ENCODE data around the gene DNAH12.
"Not testable (repeated sequence)": the region's sequence is repeated elsewhere in the genome, so short reads cannot be mapped to it uniquely, and the experiment has no call there.

The DNAH12 gene

DNA sequence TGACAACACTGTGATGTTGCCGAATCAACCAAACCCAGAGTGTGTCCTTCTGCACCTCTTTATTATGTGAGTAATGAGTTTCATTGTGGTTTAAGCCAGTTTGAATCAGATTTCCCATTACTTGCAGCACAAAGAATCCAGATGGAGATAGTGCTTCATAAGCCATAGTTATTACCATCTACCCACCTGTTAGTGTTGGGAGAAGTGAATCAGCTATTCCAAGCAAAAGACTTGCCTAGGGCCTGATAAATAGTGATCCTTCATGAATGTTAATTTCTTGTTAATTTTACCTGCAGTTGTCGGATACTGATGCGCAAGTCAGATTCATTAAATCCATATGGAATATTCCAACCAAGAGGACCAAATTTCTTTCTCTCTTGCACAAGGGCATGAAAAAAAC is 229.9 kb downstream of the DNAH12 start:
- DNase-seq (ENCODE audit: low read depth), result no peak

DNA sequence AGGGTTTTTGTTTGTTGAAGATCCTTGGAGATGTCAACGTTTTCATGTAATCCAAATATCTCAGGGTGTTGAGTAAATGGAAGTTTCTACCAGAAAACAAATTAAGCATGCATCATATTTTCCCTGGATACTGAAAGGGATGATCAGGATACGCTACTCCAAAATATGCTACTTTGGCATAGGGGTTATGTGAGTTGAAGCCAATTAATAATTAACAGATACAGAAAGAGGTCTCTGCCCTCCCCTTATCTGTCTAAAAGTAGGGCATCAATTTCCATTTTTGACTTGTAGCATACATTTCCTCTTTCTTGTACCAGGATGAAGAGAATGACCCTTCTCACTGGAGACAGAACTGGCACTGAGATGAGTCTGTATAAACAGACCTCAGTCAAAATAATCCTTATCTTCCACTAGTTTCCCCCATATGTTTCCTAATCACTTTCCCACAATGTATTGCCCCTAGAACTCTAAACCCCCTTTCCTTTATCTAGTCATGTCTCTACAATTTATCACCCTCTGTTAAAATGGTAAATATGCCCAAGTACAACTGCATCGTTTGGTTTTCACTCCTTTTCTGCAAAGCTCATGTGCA is 234.3 kb downstream of the DNAH12 start:
- no peak for DNase-seq (ENCODE audit: low read depth)

DNA sequence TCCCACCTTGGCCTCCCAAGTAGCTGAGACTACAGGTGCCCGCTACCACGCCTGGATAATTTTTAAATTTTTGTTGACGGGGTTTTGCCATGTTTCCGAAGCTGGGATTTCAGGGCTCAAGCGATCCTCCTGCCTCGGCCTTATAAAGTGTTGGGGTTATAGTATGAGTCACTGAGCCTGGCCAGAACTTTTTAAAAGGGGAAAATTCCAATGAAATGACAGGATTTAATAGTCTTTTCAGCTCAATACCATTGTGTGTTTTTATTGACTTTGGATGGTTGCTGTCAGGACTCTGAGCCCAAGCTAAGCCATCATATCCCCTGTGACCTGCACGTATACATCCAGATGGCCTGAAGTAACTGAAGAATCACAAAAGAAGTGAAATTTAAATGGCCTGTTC is 240.6 kb downstream of the DNAH12 start:
- not testable (repeated sequence) for DNase-seq (ENCODE audit: low read depth)

DNA sequence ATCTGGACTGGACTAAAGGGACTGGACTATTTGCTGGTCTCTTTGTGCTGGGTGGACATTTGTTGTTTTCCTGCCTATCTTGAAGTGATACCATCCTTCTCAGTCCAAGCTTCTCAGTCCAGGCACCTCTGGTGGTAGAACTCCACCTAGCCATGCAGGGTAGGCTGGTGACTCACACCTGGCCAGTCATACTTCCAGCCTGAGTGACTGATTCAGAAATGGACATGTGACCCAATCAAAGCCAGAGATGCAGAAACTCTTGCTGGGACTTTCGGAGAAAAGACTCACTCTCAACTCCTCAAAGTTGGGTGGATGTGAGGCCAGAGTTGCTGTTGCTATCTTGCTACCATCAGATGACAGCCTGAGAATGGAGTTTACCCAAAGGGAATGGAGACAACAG is 246.1 kb downstream of the DNAH12 start:
- DNase-seq (ENCODE audit: low read depth), result no peak

DNA sequence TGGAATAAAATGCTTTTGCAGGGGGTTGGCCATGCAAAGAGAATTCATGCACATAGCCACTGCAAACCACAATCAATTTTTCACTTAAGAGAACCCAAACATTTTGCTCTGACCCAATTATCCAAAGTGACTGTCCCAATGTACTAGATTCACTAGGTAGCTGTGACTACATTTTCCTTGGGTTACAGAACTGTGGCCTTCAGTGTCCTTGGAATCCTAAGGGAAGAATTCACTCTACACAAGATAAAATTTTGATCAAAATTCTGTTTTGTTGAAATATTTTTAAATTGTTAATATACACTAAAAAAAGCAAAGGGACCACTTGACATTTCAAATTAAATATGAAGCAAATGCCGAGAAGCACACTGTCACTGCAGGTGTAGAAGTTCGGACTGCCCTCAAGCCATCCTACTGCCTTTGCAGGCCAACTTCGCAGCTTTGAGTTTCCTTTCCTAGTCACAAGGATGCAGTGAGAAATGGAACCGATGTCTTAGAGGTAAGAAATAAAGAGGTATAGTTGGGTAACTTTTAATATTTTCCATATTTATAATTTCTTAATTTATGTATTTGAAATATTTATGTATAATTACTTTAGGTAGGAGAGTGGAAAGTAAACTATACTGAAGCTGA is 251.1 kb downstream of the DNAH12 start:
- DNase-seq (ENCODE audit: low read depth), result no peak

DNA sequence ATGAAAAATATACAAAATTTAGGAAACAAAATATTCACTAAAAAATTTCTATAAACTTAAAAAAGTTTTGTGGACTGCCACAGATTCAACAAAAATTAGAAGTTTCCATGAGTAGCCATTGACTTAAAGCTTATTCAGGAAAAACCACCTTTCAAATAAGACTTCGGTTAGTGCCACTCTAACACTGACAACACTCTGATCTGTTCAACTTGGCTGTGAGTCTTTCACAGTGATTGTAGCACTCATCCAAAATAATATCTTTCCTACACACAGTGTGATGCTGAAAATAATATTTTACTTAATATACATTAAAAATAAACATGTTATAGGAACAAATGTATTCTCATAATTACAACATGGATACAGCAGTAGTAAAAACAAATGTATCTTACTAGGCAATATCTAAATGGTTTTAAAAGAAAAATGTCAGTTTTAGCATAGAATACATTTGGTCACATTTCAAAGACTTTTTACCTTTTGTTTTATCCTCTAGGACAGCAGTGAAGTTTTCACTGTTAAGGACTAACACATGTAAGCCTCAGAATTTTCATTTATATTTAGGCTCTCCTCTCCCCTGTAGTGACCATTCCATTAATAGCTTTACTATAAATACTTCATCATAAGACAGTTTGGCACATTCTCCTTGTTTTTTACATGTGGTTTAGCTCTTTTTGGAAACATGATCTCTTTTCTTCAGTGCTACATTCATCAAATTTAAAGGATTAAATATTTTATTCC is 251.8 kb downstream of the DNAH12 start, which contains the start of gene ASB14:
Gene ASB14, minus strand, starts transcription at position 527 of the 738 bp plus-strand sequence. CDS start 652 bp downstream, outside the sequence.
- DNase-seq (ENCODE audit: low read depth), result no peak

DNA sequence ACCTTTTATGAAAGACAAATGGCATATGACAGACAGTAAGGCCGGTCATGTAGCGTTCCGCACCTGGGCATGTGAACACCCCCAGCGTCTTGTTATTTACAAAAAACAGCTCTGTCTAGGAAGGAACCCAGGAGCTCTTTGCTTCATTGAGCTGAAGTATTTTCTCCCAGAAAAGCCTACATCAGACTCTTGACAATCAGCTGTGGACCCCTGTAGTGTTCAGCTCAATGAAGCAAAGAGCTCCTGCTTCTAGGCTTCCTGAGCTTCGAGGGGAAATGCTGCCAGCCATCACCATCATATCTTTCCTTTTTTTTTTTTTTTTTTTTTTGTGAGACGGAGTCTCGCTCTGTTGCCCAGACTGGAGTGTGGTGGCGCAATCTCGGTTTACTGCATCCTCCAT is 255.7 kb downstream of the DNAH12 start:
- DNase-seq (ENCODE audit: low read depth), result no peak

DNA sequence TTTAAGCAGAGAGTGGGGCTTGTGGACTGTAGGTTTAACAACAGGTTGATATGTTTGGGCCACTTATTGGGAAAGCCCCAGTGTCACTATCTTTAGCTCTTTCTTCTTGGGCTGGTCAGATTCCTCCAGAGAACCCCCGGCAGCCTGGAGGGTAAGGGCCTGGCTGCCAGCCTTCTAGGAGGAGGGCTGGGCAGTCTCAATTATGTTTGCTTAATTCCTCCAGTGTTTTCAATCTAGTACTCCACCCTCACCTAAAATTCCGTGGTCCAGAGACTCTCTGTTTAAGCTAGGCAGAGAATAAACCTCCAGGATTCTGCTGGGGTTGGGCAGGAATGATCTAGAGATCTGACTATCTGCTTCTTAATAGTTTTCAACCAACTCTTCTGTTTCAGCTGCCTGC is 256.9 kb downstream of the DNAH12 start:
- DNase-seq (ENCODE audit: low read depth), result no peak

DNA sequence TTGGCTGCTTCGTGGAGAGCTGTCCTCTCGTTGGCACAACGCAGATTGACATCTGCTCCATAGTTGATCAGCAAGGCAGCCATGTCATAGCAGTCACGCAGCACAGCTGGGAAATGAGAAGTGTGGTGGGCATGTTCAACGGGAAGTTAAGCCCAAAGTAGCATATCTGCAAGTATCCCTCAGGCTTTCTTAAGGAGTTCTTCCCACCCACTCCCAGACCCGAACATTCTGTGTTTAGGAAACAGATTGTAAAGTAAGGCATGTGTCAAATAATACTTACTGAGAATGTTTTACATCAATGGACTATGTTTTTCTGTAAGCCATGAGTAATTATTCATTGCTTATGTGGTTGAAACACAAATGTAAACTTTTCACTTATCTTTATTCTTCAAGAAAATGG is 260.8 kb downstream of the DNAH12 start:
- DNase-seq (ENCODE audit: low read depth), result no peak

DNA sequence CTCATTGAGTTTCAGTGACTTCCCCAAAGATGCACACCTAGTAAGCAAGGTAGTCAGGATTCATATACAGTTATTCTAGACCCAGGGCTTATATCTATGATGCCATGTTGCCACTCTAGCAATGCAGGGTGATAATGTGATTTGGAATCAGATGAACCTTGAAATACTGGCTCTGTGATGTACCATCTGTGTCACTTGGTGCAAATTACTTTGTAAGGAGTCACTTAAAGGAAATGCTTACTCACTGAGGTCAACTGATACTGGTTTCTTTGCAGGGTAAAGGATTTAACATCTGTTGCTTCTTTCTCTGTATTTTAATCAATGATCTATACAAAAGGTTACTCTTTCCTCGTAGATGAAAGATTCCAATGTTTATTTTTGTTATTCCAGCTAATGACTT is 262.4 kb downstream of the DNAH12 start:
- no peak for DNase-seq (ENCODE audit: low read depth)

DNA sequence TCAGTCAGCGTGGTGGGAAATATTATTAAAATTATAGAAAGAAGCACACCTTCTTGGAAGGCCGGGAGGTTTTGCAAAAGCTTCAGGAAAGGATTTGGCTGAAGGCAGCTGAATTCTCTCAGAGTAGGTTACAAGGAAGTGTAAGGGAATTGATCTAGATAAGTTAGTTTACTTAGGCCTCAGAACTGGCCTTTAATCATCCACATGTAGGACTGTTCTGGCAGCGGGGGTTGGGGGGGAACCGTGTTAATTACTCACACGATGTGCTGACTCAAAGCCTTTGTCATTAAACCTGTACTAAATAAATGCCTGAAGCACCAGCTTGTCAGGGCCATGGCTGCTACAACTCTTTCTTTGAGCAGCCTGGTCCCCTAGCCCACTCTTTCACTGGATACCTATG is 264.5 kb downstream of the DNAH12 start:
- no peak for DNase-seq (ENCODE audit: low read depth)

DNA sequence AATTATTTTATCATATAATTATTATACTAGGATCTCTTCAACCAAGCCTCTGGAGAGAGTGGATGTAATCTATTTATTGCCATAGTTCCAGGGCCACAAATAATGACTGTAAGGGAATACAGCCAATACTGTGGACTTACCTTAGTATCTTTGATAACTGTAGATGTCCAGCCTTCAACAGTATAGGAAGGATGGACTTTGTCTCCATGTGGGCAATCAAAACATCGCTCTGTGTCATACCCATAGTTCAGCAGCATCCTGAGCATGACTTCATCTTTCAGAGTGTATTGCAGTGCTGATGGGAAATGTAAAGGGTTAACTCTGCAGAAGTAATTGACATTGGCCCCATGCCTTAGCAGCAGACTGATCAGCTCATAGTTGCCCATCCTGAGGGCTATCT is 265.9 kb downstream of the DNAH12 start:
- DNase-seq (ENCODE audit: low read depth), result no peak

DNA sequence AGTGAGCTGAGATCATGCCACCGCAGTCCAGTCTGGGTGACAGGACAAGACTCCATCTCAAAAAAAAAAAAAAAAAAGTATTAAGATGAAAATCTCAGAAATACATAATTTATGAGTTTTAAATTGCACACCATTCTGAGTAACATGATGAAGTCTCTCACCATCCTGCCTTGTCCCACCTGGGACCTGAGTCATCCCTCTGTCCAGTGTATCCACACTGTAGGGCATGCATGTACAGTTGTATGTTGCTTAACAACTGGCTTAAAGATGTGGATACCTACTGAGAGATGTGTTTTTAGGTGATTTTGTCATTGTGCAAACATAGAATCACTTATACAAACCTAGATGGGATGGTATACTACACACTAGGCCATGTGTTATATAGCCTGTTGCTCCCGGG is 268.8 kb downstream of the DNAH12 start:
- no peak for DNase-seq (ENCODE audit: low read depth)

DNA sequence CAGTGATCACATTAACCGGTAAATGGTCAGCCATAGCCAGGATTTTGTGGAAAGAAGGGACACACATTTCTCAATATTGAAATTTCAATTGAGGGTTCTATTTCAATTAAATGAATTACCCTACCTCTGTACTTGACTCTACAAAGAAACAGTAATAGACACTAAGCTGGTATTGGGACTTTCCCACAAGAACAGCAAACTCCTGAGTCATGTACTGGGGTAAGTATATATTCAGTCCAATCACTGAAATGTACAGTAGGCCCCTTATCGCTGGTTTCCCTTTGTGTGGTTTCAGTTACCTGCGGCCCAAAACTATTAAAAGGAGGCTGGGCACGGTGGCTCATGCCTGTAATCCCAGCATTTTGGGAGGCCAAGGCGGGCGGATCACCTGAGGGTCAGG is 269.3 kb downstream of the DNAH12 start:
- no peak for DNase-seq (ENCODE audit: low read depth)

DNA sequence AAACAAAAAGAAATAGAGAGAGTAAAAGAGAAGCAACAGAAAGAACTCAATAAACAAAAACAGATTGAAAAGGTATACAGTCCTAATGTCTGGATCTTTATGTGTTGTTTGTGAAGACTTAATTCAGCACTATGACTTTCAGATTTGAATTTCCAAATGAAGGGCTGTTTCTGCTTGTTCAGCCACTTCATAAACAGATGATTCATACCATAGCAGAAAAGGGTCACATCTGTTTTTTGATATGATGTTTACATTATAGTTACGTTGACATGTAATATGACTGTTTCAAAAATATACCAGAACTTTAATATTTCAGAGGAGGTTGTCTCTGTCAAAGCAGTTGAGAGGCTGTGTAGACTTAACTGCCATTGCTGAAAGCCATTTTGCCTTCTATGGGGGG is 275.7 kb downstream of the DNAH12 start:
- no peak for DNase-seq (ENCODE audit: low read depth)

DNA sequence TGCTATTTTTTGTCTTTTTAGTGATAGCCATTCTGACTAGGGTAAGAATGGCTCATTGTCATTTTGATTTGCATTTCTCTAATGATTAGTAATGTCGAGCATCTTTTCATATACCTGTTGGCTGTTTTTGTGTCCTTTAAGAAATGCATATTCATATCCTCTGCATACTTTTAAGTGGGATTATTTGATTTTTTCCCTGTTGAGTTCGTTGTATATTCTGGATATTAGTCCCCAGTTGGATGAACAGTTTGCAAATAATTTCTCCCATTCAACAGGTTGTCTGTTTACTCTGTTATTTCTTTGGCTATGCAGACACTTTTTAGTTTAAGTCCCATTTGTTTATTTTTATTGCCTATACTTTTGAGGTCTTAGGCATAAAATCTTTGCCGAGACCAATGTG is 282.2 kb downstream of the DNAH12 start:
- DNase-seq (ENCODE audit: low read depth), result no peak

DNA sequence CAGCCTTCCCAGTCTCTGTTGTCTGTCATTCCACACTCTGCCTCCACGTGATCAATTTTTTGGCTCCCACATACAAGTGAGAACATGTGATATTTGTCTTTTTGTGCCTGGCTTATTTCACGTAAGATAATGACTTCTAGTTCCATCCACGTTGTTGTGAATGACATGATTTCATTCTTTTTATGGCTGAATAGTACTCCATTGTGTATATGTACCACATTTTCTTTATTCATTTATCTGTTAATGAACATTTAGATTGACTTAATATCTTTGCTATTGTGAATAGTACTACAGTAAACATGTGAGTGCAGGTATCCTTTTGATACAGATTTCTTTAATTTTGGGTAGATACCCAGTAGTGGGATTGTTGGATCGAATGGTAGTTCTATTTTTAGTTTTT is 283.0 kb downstream of the DNAH12 start:
- no peak for DNase-seq (ENCODE audit: low read depth)

DNA sequence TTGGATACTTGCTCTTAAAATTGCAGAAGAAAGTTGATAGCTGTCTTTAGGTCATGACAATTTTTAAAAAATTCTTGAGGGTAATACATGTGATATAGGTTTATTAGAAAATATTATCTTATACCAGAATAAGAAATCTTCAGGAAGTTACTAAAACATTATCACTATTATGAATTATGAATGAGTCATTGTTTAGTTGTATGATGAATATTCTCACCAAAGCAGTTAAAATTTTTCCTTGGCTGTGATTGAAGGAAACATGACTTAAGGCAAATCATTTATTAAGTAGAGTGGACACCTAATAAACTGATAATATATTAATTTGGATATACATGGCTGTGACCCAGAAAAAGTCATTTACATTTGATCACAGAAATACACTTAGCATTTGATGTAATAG is 286.5 kb downstream of the DNAH12 start:
- DNase-seq (ENCODE audit: low read depth), result no peak

DNA sequence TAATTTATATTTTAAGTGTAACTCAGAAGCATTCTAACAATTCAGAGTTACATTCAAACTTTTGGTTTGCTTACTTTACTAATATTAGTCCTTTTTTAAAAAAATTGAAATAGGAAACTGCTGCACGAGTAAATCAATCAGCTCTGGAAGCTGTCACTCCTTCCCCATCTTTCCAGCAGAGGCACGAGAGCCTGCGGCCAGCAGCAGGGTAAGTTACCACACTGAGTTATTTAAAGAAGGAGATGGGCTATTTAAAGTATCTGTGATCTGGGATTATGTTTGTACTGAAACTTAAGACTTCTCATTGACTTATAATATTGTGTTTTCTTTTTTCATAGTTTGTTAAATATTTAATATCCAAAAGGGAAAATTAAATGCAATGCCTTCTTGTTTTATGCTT is 287.3 kb downstream of the DNAH12 start:
- no peak for DNase-seq (ENCODE audit: low read depth)

DNA sequence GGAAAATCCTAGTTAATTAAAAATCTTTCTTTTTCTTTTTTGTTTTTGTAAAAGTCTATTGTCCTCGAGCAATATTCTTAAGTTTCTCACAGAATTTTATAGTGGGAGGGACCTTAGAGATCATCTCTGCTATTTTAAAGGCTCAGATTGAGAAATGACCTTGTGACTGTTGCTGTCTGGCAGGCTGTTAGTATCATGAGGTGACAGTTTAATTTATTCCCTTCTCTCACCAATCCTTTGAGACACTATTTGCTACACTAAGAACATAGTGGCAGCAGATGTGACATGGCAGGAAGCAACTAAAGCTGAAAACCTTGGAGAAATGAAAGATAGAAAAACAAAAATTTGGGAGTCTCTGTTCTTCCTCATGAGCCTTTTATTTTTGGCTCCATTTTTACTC is 291.7 kb downstream of the DNAH12 start:
- DNase-seq (ENCODE audit: low read depth), result no peak

DNA sequence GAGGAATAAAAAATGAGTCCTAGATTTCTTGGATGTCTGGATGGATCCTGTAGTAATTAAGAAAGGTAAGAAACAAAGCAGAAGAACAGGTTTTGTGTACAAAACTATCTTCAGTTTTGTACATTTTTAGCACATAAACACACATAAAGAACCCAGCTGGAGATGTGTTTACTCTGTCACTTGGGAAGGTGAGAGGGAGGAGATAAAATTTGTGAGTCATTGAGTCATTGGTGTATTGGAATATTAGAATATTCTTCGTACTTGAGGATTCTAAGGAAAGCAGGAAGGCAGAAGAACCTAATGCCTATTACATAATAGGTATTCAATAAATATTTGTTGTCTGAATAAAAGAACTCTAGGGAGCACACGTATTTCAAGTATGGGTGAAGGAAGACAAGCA is 299.2 kb downstream of the DNAH12 start:
- DNase-seq (ENCODE audit: low read depth), result no peak
